Stimulated activated CD8-positive, alpha-beta memory T cell treated with anti-CD3 and anti-CD28 coated beads, Interleukin-12 subunit alpha, Interleukin-12 subunit beta, amount 100 ng/mL, for 4 hours (primary cell): Measurements from ENCODE around the gene FAM237A.

ENCODE experiments used
- DNase-seq: peaks from one replicate; pipeline ENCODE4 v3.0.0-alpha.2; 2020; ENCODE audit warnings: low read depth

Gene FAM237A

DNA sequence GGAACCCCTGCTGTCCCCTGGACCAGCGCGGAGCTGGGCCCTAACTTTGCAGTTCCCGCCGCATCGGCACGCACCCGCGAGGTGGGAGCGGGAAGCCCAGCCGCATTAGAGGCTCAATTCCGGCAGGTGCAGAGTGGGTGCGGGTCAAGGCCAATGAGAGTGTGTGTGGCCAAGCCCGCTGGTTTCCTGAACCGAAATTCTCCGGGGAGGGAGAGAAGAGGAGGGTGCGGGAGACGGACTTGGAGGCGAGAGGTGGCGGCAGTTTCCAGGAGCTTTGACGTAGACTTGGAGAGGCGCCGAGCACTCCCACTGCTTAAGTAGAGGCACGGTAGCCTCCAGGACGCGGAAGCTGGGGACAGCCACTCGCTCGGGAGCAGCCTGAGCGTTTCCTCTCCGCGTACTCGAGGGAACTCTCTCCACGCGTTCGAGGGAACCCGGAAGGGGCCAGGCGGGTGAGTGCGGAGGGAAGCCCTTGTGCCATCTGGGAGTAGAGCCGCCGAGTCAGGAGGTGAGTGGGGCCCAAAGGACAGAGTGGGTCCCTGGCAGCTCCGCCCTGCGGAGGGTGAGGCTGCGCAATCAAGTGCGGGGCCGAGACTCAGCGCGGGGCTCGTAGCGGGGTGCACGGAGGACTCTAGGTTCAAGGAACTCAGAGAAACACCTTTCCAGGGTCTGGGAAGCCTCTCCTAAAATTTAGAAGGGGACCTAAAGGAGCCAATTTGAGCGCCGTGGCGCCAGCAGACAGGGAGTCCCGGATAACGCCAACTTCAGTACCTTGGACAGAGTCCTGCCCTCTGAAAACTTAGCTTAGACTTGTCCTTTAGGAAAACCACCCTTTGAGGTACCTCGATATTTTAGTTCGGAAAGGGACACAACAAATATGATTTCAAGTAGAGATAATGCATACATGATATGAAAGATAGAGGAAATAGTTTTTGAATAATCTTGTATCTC lies at the start of gene FAM237A:
Gene FAM237A (plus strand): TSS at position 413 of the 951 bp plus-strand sequence. CDS start 1,750 bp downstream, outside the sequence.
- no peak for DNase-seq

DNA sequence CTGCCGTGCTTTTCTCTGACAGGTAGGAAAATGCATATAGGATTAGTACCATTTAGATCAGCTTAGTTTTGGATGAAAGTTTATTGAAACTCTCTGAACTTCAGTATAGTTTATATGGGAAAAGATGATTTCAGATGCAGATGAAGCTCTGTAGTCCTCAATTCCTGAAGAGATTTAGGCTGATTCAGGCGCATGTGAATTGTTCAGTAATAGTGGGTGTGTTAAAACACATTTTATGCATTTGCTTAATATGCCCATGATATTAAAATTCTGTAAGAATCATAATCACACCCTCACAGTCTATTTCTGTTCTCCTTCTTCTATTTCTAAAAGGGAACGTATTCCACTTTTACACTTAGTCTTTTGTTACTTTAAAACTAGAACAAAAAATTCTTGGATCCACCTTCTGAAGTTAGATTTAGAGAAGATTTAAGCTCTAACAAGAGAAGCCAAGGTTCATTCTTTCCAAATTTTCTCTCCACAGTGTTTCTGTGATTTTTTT lies 44.5 kb upstream of the FAM237A start:
- no peak for DNase-seq

DNA sequence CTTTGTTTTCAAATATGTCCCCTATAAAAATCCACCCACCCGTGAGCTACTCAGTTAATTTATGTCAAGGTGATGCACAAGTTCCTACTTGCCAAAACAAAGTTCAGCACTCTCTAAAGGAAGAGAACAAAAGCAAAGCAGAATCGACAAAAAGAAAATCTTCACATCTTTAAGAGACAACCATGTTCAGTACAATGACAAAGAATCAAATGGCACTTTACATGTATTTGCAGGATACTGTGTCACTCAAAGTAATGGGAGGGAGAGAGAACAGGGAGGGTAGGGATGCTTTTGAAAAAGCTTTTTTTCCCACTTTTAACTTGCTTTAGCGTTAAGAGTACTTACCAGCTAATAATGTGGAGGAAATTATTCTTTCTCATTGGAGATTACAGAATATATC lies 39.0 kb upstream of the FAM237A start:
- DNase-seq, result no peak

DNA sequence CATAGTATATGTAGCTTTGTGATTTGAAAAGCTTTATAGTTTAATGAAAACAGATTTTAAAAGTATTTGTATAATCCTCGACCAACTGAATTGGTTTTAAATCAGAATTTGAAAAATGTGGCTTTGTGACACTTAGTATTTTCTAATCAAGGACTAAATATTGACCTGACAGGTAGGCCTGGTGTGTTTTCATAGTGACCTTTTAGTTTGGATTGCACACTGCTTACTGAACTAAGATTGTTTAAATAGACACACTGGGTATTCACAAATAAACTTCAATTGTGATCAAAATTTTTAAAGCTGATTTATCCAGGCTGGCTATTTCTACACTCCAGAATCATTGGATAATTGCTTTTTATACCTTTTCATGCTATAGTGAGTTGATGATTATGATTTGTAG lies 31.8 kb upstream of the FAM237A start:
- DNase-seq, result no peak

DNA sequence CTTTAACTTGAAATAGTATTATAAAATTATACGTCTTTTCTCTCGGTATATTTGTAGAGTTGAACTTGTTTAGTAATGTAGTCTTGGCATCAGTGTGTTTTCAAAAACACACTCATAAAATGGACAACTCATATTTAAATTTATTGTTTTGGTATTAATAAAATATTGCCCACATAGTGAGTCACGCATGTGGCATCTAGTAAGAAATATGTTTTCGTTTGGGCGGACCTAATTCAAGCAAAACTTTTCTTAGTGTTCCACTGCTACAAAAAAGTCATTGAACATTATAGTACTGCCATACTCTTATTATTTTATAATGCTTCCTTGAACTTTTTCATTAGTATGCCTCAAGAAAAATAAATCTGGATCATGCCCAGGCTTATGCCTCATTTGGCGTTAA lies 31.1 kb upstream of the FAM237A start:
- no peak for DNase-seq

DNA sequence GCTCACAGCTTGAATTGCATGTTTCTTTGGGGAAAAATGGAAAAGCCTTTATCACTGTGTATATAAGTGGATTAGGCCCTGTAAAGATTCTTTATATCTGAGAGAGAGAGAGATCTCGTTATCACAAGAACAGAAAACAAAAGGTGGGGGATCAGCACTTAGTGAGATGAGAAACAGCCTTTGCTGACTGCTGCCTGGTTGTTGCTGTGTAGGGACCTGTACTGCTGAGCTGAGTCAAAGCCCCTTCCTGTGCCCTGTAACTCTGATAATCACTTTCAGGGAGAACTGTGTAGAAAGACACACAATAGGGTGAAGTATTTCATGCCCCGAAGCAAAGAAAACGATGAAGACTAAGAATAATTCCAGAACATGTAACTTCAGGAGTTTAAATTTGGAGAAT lies 30.6 kb upstream of the FAM237A start:
- no peak for DNase-seq

DNA sequence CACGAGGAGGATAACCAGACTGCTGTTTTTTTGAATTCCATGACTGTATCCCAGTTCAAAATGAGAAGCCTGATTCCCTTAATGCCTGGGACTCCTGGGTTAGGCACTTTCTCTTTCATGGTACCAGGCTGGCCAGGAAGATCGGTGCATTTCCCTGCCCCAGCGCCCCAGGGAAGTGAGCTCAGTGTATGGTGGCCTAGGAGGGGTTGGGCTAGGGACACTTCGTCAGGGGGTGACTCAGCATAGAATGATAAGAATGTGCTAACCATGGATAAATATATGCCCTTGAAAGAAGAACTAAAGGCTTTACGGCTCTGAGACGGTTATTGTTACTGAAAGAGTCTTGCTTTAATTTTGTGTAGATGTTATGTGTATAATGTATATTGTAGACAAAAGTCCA lies 27.5 kb upstream of the FAM237A start:
- no peak for DNase-seq

DNA sequence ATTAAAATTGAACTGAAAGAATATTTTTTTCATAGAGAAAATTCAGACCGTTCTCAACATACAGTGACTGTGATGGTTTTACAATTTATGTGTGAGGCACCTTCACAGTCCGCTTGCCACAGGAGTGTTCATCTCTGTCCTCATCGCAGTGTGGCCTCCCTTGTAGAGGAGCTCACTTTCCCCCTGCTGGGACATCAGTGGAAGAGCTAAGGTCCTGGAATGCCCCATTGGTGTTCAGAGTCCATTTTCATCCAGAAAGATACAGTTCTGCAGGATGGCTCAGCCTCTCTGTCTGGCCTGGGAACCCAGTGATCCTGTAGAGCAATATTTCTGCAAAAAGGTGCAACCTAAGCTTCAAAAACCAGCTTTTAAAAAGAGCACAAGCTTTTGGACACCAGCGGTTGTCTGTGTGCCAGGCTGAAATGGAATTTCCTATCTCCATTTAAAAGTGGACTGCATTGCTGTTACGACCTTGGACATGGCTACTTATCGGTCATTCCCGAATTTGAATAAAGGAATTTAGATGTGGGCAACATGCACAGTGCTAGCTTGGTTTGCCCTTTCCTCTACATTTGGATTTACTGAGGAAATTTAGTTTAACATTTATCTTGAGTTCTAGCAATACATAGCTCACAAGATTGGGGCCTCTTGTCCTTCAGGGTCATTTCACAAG lies 26.7 kb upstream of the FAM237A start:
- DNase-seq, result no peak

DNA sequence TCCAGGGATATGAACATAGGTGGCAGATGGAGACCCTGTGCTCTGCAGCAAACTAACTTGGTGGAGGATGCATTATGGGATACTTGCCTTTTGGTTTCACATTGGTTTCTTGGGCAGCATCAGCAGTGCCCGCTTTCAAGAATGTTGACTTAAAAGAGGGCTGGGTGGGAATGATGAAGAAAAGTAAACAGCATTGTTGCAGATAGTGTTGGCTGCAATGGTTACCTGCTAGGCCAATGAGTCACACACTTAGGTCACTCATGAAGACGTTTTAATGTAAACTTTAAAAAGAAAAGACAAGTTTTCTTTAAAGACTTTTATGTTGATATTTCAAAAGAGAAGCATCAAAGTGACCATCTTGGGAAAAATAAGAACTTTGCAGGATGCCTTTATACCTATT lies 26.1 kb upstream of the FAM237A start:
- DNase-seq, result no peak

DNA sequence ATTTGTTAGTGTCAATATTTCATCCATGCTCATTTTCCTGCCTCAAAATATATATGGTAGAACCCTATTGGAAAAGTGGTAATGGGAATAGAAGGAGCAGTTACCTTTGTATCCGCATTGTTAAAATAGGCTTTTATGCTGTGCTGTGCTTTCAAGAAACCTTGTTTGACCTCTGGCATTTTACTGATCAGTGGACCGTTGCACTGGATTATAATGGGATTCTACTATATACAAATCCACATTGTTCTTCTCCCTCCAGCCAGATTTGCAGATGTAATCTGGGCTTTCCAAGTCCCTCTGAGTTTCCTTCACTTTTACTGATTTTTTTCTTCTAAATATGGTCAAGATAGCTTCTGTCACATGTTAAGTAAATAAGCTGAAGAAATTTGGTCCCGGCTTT lies 23.3 kb upstream of the FAM237A start:
- DNase-seq, result no peak

DNA sequence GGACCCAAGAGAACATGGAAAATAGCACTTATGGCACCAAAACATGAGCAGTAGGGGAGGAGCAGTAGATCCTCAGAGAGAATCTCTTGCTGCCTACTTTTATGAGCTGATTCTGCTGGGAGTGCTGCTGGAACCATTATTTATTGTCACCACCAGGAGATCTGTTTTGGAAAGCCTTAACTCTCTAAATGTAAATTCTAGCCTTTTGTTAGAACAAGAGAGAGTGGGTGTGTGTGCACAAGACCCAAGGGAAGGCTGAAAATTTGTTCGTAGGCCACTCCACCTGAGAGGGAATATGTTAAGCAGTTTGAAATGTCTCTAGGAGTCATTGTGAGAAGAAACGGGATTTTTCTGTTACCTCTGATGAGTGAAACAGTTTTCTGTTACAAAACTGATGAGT lies 16.2 kb upstream of the FAM237A start:
- DNase-seq, result no peak

DNA sequence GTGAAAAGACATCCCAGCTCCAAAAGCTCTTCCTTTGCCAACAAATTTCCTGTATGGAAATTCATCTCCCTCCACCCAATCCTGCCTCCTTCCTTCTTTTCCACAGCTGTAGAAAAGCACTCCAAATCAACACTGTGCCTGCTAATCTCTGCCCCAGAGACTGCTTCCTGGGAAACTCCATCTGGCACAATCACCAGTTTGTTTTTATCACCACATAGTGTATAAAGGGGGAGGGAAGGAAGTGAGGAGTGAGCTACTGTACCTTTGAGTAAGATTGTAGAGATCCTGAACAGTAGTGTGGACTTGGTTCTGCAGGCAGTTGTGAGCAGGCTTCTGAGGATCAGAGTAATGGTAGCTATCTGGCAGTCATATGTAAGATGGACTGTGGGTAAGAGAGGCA lies 14.7 kb upstream of the FAM237A start:
- DNase-seq, result no peak

DNA sequence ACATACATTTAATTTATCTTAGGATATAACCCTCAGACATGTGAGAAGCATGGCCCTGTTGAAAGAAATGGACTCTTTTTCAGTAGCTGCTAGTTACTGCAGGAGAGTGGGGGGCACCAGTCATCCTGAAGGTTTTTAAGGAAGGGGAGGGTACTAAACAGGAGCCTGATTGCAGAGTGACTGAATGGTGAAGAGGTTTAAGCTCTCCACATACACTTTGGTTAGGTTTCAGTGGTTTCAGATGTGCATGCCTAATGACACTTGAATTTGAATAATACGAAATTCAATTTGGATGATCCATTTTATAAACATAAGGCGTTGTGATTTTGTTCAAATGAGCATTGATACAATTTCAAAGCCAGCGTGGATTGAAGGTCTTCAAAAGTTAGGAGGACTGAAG lies 10.9 kb upstream of the FAM237A start:
- no peak for DNase-seq

DNA sequence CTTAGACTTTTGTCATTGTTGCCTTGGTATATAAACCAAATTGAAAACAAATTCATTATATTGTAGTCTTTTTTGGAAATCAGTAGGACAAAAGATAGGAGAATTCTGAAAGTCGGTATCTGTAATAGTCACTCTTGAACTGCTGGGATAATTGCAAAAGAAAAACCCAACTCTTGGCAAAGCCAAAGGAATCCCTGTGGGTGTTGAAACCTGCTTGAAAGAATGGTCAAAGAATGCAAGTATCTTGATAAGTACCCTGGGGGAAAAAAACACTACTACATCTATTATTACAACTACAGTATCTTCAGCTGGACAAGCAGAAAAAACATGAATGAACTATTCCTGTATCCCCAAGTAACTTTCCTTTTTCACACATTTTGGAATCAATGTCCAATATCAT lies 7.3 kb upstream of the FAM237A start:
- no peak for DNase-seq

DNA sequence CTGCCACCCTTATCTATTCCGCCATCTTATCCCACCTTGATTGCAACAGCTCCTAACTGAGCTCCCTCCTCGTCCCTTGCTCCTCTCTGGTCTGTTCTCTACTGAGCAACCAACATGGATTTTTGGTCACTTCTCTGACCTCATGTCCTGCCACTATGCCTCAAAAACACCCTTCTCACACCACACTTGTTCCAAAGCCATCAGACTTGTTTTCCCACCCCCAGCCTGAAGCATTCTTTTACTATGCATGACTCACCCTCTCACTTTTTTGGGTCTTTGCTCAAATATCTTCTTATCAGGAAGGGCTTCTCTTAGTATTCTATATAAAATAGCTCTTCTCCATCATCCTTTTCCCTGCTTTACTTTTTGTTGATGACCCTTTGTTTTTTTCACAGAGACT lies 2.7 kb upstream of the FAM237A start:
- no peak for DNase-seq

DNA sequence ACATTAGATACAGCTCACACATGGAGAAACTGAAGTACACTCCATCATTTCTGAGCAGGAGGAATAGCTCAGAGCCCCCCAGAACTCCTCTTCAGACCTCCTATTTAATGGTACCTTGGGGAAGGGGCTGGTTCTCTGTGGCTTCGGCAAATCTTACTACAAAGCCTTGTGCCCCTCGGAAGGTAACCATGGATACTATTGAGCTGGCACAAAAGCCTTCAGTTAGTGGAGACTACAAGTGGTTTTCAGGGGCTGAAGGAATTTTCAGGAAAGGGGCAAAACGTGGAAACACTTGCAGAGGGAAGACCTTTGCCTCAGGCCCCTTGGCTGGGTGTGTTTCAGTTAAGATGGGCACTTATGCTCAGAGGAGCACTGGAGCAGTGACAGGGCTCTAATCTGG lies 1.1 kb upstream of the FAM237A start:
- DNase-seq, result no peak

DNA sequence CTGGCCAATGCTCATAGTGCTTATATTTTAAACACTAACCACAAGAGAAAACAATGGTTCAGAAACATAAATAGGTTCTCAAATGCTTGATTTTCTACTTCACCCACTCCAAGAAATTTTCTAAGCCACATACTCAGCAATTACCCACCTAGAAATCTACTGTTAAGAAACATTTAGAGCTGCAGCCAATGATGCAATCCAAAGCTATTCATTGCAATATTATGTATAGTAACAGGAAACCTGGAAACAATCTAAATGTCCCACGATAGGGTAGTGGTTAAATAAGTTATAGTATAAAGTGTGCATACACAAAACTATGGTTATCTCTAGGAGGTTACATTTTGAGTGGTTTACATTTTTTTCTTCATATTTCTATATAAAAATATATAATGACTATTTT lies 5.7 kb downstream of the FAM237A start:
- DNase-seq, result no peak

DNA sequence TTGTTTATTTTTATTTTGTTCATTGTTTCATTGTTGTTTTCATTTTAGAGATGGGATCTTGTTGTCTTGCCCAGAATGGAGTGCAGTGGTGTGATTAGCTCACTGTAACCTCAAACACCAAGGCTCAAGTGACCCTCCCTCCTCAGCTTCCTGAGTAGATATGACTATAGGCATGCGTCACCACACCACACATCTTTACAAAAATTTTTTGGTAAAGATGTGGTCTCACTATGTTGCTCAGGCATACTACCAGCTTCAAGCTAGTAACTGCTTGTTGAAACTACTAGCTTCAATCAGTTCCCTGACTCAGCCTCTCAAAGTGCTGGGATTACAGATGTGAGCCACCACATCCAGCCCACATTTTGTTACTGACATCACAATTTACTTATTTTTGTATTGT lies 14.8 kb downstream of the FAM237A start:
- DNase-seq, result no peak

DNA sequence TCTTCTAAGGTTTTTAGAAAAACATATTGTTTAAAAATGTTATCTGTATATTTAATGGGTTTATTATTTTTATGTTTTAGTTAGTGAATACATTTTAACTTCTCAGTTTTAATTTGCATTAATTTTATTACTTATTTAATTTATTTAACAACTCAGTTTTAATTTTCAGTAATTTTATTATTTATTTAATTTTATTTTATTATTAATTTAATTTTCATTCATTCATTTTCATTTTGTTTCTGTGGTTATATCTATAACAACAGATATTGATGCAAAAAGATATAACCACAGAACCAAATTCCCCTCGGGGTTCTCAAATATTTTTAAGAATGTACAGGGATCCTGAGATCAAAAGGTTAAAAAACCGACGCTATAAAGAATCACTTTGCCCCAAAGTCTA lies 23.0 kb downstream of the FAM237A start:
- DNase-seq, result no peak

DNA sequence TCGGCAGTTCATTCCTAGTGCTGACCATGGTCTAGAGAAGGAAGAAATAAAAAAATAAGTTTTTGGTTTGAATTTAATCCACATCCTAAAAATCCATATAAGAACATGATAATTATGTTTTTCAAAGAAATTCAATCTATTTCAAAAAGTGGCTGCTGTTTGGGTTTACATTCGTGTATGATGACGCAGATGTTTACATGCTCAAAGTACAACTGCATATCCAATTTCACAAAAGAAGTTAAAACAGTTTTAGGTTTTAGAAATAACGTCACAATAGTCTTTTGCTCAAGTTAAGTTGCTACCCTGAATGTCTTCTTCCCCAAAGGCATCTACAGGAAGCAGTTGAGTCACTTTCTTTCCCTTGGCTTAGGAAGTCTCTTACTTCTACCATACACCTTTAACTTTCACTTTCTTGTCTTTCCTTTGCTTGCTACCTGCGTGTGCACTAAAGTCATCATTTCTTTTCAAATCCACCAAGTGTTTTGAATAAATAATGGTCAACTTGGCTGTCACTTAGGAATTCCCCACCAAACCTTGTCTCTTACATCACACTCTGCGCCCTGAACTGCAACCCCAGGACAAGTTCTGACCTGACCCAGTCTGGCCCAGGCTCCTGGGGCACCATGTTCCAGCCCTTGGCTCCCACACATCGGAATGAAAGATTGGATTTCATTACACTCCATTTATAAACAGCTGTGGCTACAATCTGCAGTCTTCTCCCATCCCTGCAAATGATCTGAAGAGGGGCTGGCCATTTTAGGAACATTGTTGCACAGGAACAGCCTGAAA lies 28.4 kb downstream of the FAM237A start:
- no peak for DNase-seq

DNA sequence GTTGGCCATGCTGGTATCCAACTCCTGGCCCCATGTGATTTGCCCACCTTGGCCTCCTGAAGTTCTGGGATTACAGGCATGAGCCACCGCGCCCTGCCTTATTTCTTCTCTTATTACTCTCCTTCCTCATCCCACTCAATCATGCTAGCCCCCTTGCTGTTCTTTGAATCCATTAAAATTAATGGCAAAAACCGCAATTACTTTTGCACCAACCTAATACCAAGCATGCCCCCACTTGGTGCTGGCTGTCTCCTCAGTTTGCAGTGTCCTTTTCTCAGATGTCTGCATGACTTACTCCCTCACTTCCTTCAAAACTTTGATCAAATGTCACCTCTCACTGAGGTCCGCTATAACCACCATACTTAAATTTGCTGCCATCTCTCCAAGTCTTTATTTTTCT lies 41.3 kb downstream of the FAM237A start:
- no peak for DNase-seq

DNA sequence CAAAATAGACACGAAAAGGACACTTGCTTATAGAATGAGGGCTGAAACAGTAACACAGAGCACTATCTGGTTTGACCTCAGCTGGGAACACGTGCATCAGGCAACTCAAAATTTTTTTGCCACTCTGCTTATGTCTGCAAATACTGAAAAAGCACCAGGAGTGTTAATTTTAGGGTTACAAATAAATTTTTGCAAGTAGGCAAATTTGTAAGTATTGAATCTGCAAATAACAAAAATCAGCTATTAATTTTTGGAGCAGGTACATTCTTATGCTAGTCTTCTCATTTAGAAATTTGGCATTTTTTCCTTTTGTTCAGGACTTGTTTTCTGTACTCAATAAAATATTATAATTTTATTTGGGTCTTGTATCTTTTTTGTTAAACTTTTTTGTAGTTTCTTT lies 46.2 kb downstream of the FAM237A start:
- DNase-seq, result no peak

DNA sequence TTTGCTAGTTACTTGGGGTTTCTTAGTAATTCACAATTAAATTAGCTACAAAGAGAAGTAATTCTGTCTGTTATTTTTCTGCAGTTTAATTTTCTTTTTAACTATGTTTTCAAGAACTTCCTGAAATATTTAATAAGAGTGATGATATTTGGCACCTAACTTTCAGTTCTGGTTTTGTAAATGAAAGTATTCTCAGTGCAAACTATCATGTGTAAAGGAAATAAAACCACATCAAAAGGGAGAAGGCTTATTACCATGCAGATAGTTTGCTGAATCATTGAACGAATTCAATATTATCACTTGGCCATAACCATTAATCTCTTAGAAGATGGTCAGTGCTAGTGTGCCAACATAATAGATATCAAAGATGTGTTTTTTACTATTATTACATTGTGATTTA lies 46.7 kb downstream of the FAM237A start:
- DNase-seq, result no peak
